ENCODE data around the gene UGT1A4. TPM values are rescaled to one million over a fixed set of nuclear protein-coding genes. Genes with fewer than 3 reads are reported as not detected.

The UGT1A4 gene
- total RNA-seq, 1 experiment from 2014 or later: 73.6 TPM

DNA sequence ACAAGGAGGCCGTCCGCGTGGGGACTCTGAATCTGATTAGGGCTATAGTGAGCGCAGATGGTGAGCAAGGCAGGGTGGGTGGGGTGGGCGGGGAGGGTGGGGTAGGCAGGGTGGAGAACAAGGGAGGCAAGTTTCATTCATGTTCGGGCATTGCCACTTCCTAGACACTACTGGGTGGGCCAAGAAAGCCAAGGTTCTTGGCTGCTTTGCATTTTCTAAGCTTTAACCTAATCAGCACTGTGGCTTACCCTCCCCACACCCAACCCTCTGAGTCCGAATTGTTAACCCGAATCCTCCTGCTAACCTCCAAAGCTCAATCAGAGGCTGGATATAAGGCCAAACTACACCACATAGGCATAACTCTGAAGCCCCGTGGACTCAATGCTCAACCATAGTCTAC, 77.7 kb downstream of the UGT1A4 start:
- no peaks in the 10 kb centered on the region for H3K36me3 ChIP-seq (ENCODE audit: low read depth)
- H3K4me3 ChIP-seq: no peak overlapping the region
- no peaks in the 10 kb centered on the region for H4K20me1 ChIP-seq (ENCODE audit: insufficient read depth)
- no peak for TF ChIP-seq EZH2 (IDR thresholded peaks at IDR 0.05; ENCODE audit: low read depth)
- TF ChIP-seq, protein P1, sequence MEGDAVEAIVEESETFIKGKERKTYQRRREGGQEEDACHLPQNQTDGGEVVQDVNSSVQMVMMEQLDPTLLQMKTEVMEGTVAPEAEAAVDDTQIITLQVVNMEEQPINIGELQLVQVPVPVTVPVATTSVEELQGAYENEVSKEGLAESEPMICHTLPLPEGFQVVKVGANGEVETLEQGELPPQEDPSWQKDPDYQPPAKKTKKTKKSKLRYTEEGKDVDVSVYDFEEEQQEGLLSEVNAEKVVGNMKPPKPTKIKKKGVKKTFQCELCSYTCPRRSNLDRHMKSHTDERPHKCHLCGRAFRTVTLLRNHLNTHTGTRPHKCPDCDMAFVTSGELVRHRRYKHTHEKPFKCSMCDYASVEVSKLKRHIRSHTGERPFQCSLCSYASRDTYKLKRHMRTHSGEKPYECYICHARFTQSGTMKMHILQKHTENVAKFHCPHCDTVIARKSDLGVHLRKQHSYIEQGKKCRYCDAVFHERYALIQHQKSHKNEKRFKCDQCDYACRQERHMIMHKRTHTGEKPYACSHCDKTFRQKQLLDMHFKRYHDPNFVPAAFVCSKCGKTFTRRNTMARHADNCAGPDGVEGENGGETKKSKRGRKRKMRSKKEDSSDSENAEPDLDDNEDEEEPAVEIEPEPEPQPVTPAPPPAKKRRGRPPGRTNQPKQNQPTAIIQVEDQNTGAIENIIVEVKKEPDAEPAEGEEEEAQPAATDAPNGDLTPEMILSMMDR (conservative IDR thresholded peaks at IDR 0.05): no peak
- H3K9me2 ChIP-seq (ENCODE audit: insufficient read depth): no peaks in the 10 kb centered on the region
- H3K27ac ChIP-seq: no peak overlapping the region
- H3K9me3 ChIP-seq (ENCODE audit: insufficient read depth, low read depth): no peaks in the 10 kb centered on the region
- no peaks in the 10 kb centered on the region for H3F3A ChIP-seq (ENCODE audit: insufficient read depth, low read depth)
- no peak overlapping the region for H3K4me2 ChIP-seq
- BruUV-seq (replicated peaks): no TSS peak
- CTCF ChIA-PET: no interaction called here
- no peaks in the 10 kb centered on the region for H3K79me2 ChIP-seq (ENCODE audit: low read depth)
- no peak overlapping the region for H2AFZ ChIP-seq
- no peaks in the 10 kb centered on the region for H3K27me3 ChIP-seq (ENCODE audit: insufficient read depth, low read depth)
- H3K4me1 ChIP-seq (replicated peaks; ENCODE audit: insufficient read depth): peaks cover 6% of the 10 kb centered on the region
- no peak for DNase-seq
- POLR2A ChIA-PET (ENCODE audit: unreplicated experiment): no interaction called here
- intact Hi-C loops (cut with micrococcal nuclease; ENCODE audit: unreplicated experiment): no loop called here

DNA sequence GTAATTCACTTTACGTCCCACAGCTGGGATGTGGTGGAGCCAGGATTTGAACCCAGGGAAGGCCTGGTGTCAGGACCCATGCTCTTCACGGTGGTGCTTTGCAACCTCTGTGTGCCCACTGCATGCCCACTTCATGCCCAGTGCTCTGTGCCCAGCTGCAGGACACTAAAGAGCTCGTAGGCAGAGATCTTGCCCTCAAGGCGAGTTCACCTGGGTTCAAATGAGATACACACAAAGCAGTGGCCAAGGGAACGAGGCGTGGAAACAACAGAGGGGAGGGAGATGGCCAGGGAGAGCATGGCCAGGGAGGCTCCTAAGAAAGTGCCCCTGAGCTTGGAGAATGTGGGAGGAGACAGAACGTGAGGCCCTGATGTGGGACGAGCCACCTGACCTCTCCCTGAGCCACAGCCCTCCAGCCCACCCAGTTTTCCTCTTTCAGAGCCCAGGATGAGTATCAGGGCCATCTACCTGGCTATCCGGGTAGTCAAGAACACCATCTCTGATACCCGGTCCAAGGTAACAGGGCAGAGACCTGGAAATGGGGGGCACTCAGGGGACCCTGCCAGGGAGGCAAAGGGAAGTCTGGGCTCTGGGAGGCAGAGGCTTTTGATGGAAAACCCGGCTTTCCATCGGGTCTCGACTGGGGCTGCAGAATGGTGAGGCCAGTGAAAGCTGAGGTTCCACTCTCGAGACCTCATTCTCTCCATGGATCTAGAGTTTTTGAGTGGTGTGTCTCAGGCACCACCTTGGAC, 80.0 kb downstream of the UGT1A4 start:
- ChIA-PET CTCF (no interaction called here), POLR2A (ENCODE audit: unreplicated experiment) (no interaction called here)
- TF ChIP-seq EZH2 (IDR thresholded peaks at IDR 0.05; ENCODE audit: low read depth): no peak
- TF ChIP-seq, protein P1 (conservative IDR thresholded peaks at IDR 0.05): no peak

DNA sequence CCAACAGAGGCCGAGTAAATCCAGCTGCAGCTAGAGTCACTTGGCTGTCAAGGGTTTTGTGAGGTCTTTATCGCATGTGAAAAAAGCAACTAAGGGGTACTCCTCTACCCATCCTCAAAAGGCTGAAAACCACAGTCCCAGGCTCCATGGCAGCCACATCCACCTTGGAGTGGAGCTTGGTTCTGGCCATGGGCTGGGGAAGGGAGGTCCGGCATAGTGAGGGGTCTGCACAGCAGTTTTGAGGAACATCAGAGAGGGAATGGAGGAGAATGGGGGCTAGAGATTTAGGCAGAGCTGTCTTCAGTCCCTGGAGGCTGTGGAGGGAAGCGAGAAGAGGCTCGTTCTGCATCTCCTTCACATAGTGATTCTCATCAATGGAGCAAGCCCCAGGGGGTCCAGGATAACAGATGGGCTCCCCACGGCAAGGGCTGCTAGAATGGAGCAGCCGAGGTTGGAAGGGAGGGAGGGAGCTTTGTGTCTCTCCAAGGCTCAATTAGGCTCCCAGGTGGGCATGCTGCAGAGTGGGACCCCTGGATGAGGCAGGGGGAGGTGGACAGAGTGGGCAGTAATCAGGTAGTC, 80.6 kb downstream of the UGT1A4 start:
- Histone ChIP-seq H2AFZ (no peak overlapping the region), H3K36me3 (ENCODE audit: low read depth) (no peaks in the 10 kb centered on the region), H3K4me1 (replicated peaks; ENCODE audit: insufficient read depth) (peaks cover 7% of the 10 kb centered on the region), H4K20me1 (ENCODE audit: insufficient read depth) (no peaks in the 10 kb centered on the region), H3K9me2 (ENCODE audit: insufficient read depth) (no peaks in the 10 kb centered on the region), H3K4me2 (no peak overlapping the region), H3F3A (ENCODE audit: insufficient read depth, low read depth) (no peaks in the 10 kb centered on the region), H3K9me3 (ENCODE audit: insufficient read depth, low read depth) (no peaks in the 10 kb centered on the region), H3K27ac (no peak overlapping the region), H3K27me3 (ENCODE audit: insufficient read depth, low read depth) (no peaks in the 10 kb centered on the region), H3K4me3 (no peak overlapping the region), H3K79me2 (ENCODE audit: low read depth) (no peaks in the 10 kb centered on the region)
- intact Hi-C loops (cut with micrococcal nuclease; ENCODE audit: unreplicated experiment): no loop called here
- DNase-seq: no peak
- BruUV-seq (replicated peaks): no TSS peak
- ChIA-PET POLR2A (ENCODE audit: unreplicated experiment) (no interaction called here), CTCF (no interaction called here)
- TF ChIP-seq EZH2 (IDR thresholded peaks at IDR 0.05; ENCODE audit: low read depth): no peak
- TF ChIP-seq, protein P1 (conservative IDR thresholded peaks at IDR 0.05): no peak

More for the DNA sequence above, 80.0 kb downstream of the UGT1A4 start:
- H3K4me1 ChIP-seq (replicated peaks; ENCODE audit: insufficient read depth): peaks cover 7% of the 10 kb centered on the region
- H3K4me3 ChIP-seq: no peak overlapping the region
- no peak overlapping the region for H3K27ac ChIP-seq
- intact Hi-C loops (cut with micrococcal nuclease; ENCODE audit: unreplicated experiment): no loop called here
- H4K20me1 ChIP-seq (ENCODE audit: insufficient read depth): no peaks in the 10 kb centered on the region
- no peak overlapping the region for H3K4me2 ChIP-seq
- H3K36me3 ChIP-seq (ENCODE audit: low read depth): no peaks in the 10 kb centered on the region
- H3K9me2 ChIP-seq (ENCODE audit: insufficient read depth): no peaks in the 10 kb centered on the region
- H2AFZ ChIP-seq: no peak overlapping the region
- DNase-seq: no peak
- no TSS peak for BruUV-seq (replicated peaks)
- H3F3A ChIP-seq (ENCODE audit: insufficient read depth, low read depth): no peaks in the 10 kb centered on the region
- no peaks in the 10 kb centered on the region for H3K79me2 ChIP-seq (ENCODE audit: low read depth)
- no peaks in the 10 kb centered on the region for H3K9me3 ChIP-seq (ENCODE audit: insufficient read depth, low read depth)
- H3K27me3 ChIP-seq (ENCODE audit: insufficient read depth, low read depth): no peaks in the 10 kb centered on the region
